HG03196 (cell line): ENCODE measurements around the gene SNAI3.

ENCODE experiments used
- ATAC-seq: cut with Tn5 transposase; IDR thresholded peaks from one replicate; pipeline ENCODE4 v1.9.1; 2021; ENCODE audit not compliant: unreplicated experiment

Gene SNAI3

GRCh38 chr16:88651989-88652761, 34.1 kb downstream of the SNAI3 start:
- ATAC-seq: peak; percentile 3

GRCh38 chr16:88651276-88651988, 34.9 kb downstream of the SNAI3 start:
- peak; percentile 64 for ATAC-seq

- peak; percentile 55 for ATAC-seq
These were observed 35.5 kb downstream of the SNAI3 start, which contains the start of gene CYBA for GRCh38 chr16:88650749-88651275. Gene CYBA, minus strand, starts transcription at chr16:88651053. Its CDS starts 40 bp downstream, at chr16:88651013.

GRCh38 chr16:88649924-88650748, 36.2 kb downstream of the SNAI3 start:
- ATAC-seq: no peak

- ATAC-seq: no peak
These were observed 36.9 kb downstream of the SNAI3 start for GRCh38 chr16:88649195-88649923.

GRCh38 chr16:88647178-88648070, 38.9 kb downstream of the SNAI3 start:
- no peak for ATAC-seq

- no peak for ATAC-seq
These were observed 39.8 kb downstream of the SNAI3 start for GRCh38 chr16:88646345-88647034.

- no peak for ATAC-seq
These were observed 40.4 kb downstream of the SNAI3 start for GRCh38 chr16:88645941-88646340.

GRCh38 chr16:88645455-88645854, 40.9 kb downstream of the SNAI3 start:
- no peak for ATAC-seq

GRCh38 chr16:88643644-88643932, 42.7 kb downstream of the SNAI3 start:
- no peak for ATAC-seq

- no peak for ATAC-seq
These were observed 43.2 kb downstream of the SNAI3 start for GRCh38 chr16:88642881-88643643.

GRCh38 chr16:88640498-88641247, 45.6 kb downstream of the SNAI3 start:
- ATAC-seq: no peak

GRCh38 chr16:88640039-88640495, 46.2 kb downstream of the SNAI3 start:
- no peak for ATAC-seq

GRCh38 chr16:88639231-88640038, 46.9 kb downstream of the SNAI3 start:
- ATAC-seq: no peak

- ATAC-seq: no peak
These were observed 47.7 kb downstream of the SNAI3 start, which contains the start of gene IL17C for GRCh38 chr16:88638323-88639230. Gene IL17C, plus strand, starts transcription at chr16:88638572. Its CDS starts 70 bp downstream, at chr16:88638642.
